ENCODE measurements around the gene PTPN20.
A peak's percentile ranks its signal among the peaks of the same experiment; 100 is the strongest.
"Not testable (repeated sequence)": the region's sequence is repeated elsewhere in the genome, so short reads cannot be mapped to it uniquely, and the experiment has no call there.

The PTPN20 gene, protein sequence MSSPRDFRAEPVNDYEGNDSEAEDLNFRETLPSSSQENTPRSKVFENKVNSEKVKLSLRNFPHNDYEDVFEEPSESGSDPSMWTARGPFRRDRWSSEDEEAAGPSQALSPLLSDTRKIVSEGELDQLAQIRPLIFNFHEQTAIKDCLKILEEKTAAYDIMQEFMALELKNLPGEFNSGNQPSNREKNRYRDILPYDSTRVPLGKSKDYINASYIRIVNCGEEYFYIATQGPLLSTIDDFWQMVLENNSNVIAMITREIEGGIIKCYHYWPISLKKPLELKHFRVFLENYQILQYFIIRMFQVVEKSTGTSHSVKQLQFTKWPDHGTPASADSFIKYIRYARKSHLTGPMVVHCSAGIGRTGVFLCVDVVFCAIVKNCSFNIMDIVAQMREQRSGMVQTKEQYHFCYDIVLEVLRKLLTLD

DNA sequence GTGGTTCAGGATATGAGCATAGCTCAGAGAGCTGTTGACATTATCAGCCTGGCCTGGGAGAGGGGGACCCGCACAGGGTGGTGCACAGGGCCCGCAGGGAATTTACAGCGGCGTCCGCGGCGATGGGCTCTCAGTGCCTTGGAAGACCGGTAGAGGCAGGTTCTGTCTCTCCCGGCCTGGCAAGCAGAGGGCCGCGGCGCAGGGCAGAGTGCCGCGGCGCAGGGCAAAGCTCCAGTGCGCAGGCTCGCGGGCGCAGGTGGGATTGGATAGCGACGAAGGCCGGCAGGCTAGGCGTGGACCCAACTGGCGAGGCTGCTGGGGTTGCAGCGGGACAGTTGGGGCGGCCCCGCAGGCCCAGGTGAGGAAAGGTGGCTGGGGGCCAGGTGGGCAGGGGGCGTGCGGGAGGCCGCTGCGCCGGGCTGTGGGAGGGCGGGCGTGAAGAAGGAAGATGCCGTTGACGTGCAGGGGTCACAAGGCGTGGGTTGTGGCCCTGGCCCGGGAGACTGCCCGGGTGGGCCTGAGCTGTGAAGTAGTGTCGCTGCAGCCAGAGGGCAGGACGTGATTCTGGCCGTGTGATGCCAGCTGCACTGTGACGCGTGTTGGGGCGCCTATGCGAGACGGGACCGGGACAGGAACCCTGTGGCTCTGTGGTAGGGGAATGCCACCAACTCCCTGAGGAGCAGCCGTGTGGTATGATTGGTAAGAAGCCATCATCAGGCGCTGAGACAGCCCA is at the start of gene PTPN20:
PTPN20 (plus strand) TSS at position 285 of the 733 bp plus-strand sequence. CDS start 21,072 bp downstream, outside the sequence.
- peak within 1 kb of the TSS; percentile 33 for H3K4me3 ChIP-seq (ENCODE audit: low read depth, low read length)
- DNase-seq (ENCODE audit: low read depth) = peak; percentile 5

DNA sequence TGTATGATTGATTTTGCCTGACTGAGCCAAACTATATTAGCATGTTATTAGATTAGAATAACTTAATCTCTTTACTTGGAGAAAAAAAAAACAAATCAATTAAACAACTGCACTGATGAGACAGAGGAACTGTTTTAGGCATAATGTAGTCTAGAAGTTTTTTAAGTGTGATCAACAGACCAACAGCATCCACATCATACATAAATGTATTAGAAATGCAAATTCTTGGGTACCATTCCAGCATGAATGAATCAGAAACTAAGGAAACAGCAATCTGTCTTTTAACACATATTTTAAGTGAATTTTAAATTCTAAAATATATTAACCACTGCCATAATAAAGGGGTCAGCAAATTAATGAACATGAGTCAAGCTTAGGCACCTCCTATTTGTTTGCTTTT is 41.5 kb upstream of the PTPN20 start:
- not testable (repeated sequence) for H3K4me3 ChIP-seq (ENCODE audit: low read depth, low read length); DNase-seq (ENCODE audit: low read depth)

DNA sequence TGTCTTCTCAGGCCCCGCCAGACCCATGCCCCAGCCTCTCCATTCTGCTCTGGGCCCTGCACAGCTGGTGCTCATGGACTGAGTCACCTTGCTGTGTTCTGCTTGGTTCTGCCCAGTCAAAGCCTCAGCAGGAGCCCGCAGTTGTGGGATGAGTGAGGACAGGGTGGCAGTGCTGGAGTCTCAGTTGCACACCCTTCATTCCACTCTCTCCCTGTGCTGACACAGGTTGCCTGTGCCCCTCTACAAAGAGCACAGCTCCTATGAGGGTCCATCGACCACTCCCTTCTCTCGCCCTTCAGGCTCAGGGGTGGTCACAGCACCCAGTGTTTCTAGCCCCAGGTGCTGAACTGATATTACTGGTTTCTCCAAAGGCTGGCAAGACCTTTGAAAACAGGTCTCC is 39.6 kb upstream of the PTPN20 start:
- not testable (repeated sequence) for DNase-seq (ENCODE audit: low read depth); H3K4me3 ChIP-seq (ENCODE audit: low read depth, low read length)

DNA sequence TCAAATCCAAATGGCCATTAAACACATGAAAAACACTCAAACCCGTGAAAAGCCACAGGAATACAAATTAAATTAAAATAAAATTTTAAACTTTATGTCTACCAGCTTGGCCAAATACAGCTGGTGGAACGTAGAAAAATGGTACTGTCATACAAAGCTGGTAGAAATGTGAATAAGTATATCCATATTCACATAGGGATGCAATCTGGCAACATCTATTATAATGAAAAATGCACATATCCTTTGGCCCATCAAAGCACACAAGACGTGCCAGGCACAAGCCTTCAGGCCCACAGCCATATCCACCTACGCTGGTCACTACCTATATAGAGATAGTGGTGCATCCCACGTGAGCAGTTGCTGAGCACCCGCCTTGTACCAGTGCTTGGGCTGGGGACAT is 35.9 kb upstream of the PTPN20 start:
- not testable (repeated sequence) for H3K4me3 ChIP-seq (ENCODE audit: low read depth, low read length); DNase-seq (ENCODE audit: low read depth)

DNA sequence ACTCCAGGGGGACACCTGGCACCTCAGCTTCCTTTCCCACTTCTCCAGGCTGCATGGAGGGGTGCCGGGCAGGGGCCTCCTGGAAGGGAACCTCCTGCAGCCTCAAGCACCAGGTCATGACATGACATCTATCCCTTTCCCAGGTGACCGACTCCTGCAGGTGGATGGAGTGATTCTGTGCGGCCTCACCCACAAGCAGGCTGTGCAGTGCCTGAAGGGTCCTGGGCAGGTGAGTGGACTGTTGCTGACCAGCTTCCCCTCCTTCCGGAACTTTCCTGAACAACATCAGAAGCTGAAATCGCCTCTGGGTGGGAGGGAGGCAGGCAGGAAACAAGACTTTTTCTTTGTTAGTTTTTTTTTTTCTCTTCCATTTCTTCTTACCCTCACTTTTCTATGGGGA is 34.5 kb upstream of the PTPN20 start:
- not testable (repeated sequence) for H3K4me3 ChIP-seq (ENCODE audit: low read depth, low read length); DNase-seq (ENCODE audit: low read depth)

DNA sequence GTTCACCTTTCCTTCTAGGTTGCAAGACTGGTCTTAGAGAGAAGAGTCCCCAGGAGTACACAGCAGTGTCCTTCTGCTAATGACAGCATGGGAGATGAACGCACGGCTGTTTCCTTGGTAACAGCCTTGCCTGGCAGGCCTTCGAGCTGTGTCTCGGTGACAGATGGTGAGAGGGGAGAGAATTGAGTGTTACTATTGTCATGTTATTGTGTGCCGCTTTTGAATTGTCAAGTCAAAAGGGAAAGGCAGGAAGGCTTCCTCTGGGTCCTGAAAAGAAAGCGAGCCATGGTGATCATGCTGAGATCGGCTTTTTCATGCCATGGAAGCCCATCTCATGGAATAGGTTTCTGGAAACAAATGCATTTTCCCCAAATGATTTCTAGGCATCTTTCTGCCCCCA is 32.5 kb upstream of the PTPN20 start:
- not testable (repeated sequence) for H3K4me3 ChIP-seq (ENCODE audit: low read depth, low read length); DNase-seq (ENCODE audit: low read depth)

DNA sequence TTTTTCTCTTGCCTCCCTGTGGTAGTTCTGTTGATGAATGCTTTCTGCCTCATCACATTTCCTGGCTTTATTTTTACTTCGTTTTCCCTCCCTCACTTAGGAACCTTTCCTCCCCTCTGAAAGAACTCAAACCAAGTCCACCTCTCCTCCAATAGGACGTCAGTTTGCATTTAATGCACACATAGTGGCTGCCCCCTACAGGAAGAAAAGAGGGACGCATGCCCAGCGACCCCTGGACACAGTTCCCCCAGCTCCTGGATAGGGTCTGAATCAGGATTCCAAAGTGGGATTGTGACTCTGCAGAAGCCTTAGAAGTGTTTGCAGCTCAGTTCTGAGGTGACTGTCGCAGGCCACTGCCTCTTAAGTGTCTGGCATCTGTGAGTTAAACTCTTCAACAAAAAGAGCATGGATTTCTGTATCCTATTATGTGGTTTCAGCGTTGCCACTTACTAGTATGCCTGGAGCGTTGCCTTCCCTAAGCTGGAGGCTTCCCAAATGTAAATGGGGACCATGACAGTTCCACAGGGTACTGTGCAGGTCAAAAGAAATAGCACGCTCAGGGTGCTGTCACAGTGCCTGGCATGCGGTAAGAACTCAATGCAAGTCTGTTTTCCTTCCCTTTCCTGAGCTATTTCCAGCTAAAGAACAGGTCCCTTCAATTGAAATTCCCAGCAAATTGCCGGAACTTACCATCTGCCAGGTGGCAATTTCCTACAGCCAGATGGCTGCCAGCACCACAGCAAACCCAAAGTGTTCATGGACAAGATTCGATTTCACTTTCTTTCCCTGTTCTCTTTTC is 20.2 kb upstream of the PTPN20 start:
- H3K4me3 ChIP-seq (ENCODE audit: low read depth, low read length); DNase-seq (ENCODE audit: low read depth): not testable (repeated sequence)
- TF ChIP-seq, protein P1, sequence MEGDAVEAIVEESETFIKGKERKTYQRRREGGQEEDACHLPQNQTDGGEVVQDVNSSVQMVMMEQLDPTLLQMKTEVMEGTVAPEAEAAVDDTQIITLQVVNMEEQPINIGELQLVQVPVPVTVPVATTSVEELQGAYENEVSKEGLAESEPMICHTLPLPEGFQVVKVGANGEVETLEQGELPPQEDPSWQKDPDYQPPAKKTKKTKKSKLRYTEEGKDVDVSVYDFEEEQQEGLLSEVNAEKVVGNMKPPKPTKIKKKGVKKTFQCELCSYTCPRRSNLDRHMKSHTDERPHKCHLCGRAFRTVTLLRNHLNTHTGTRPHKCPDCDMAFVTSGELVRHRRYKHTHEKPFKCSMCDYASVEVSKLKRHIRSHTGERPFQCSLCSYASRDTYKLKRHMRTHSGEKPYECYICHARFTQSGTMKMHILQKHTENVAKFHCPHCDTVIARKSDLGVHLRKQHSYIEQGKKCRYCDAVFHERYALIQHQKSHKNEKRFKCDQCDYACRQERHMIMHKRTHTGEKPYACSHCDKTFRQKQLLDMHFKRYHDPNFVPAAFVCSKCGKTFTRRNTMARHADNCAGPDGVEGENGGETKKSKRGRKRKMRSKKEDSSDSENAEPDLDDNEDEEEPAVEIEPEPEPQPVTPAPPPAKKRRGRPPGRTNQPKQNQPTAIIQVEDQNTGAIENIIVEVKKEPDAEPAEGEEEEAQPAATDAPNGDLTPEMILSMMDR (conservative IDR thresholded peaks at IDR 0.05; ENCODE audit: low read depth, low read length) = peak; percentile 13

DNA sequence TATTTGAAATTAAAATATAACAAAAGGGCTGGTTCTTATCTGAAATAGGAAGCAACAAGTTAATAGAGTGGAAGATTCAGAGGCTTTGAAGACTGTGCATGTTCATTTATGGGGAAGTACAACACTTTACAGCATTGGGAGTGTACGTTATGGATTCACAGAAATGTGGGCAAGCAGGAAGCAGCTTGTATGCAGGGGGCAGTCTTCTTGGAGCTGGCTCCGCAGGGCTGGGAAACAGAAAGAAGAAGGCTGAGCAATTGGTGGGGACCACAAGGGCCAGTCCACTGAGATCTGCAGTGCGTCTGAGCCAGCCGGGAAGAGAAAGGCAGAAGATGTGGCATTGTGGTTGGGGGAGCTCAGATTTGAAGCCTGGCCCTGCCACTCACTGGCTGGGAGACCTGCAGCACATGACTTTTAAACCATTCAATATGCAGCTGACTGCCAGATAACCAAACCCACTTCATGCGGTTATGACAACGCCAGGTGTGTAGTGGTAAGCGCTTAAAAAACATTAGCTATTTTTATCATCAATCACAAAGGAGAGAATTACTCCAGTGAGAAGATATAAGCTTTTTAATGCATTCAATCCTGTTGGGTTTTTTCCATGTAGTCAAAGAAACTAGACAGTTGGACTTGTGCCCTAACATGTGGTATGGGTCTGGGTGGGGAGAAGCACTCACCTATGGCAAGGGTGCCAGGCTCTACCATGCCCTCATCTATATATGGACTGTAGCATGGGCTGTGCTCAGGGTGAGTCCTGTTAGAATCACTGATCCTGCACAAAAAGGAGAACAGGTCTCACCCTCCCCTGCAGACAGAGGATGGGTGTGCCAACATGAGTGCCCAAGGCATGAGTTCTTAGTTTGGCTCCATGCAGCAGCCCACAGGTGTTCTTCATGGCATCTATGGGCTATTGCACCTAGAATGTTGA is 14.2 kb upstream of the PTPN20 start:
- not testable (repeated sequence) for H3K4me3 ChIP-seq (ENCODE audit: low read depth, low read length); DNase-seq (ENCODE audit: low read depth)

DNA sequence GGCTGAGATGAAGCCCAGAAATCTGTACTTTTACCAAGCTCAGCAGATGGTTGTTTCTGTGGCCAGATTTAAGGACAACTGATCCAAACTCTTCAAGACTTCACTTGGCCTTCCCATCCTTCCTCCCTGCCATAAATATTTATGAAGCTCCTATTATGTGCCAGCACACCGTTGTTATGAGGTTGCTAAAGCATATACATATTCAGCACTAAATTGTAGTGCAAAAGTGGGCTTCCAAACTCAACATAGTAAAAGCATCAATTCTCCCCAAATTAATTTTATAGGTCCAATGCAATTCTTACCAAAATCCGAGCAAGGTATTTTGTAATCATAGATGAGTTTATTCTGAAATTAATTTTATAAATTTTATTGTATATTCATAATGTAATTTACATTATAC is 10.0 kb upstream of the PTPN20 start:
- not testable (repeated sequence) for H3K4me3 ChIP-seq (ENCODE audit: low read depth, low read length); DNase-seq (ENCODE audit: low read depth)

DNA sequence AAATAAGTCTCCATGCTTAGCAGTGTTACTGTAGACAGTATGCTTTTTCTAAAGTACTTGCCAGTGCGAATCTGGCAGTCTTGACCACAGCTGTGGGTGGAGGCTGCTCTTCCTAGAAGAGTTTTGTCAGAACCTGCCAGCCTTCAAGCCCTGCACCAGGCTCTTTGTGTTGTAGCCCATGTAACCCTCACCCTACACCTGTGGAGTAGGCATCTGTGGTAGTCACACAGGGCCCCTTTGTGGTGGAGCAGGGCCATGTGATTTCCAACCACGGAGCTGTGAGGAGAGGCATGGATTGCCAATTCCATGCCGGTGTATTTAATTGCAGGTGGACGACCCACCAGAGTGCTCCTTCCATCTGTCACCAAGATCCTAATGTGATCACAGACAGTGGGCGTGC is 7.4 kb upstream of the PTPN20 start:
- not testable (repeated sequence) for DNase-seq (ENCODE audit: low read depth); H3K4me3 ChIP-seq (ENCODE audit: low read depth, low read length)

DNA sequence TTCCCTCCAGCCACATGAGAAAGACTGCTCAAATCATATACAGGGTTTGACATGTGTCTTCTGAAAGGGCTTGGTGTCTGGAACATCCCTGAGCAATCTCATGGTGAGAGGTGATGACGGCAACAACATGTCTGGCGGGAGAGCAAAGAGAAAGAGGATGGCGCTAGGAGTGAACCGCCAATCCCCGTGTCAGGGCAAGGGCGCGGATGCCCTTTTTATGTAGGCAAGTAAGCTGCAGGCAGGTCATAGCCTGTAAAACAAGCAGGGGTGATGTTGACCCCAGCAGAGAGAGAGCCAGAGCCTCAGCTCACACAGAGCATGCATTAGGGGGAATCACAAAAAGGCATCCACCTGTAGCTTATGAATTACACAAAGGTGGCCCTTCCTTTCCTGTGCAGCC is 4.9 kb upstream of the PTPN20 start:
- not testable (repeated sequence) for H3K4me3 ChIP-seq (ENCODE audit: low read depth, low read length); DNase-seq (ENCODE audit: low read depth)

DNA sequence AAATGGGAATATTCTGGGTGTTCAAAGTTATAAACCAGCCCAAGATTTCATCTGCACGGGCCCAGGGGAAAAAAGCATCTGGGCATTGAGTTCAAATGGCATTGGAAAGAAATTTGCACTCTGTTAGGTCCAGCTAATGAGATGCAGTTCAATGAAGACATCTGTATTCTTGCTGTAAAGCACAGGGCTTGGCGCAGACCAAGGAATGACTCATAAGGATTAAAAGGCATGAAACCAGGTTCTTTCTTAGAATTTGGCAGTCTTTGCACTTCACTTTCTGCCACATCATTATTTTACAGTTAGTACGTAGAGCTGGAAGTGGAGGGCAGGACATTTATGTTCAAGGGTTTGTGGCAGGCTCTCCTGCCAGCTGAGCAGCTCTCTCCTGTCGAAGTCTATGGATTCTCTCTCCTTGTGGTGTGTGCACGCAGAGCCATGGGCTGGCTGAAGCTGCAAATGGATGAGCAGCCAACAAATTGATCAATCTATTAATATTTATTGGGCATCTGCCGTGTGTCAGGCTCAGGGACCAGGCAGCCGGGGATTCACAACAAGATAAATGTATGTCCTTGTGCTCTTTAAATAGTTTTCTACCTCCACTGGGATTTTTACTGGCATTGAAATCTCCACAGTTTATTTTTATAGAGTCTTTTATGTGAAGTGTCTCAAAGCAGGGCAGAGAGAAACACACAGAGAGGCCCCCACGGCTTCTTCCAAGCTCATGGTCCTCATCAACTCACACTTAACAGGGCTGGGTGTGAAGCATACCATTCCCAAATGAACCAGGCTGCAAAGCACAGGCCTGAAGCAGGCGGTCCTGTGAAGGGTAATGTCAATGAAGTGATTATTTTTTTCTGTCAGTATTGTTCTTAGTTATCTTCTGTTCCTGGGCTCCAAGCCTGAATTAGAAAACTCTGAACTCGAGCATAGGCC is 3.8 kb upstream of the PTPN20 start:
- not testable (repeated sequence) for H3K4me3 ChIP-seq (ENCODE audit: low read depth, low read length); DNase-seq (ENCODE audit: low read depth)

DNA sequence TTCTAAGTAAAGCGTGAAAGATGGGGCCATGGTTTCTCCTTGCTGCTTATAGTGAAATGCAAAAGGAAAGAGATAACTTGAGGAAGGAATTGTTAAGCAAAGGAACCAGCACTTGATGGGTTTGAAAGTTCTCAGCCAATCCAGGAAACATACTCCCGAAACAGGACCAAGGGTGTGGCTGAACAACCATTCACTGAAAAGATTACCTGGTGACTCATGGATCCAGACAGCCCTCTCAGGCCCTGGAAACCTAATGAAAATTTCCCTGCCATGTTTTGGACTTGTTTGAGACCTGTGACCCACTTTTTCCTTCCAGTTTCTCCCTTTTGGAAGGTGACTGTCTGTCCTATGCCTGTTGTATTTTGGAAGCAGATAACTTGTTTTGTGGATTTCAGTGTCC is 11.3 kb downstream of the PTPN20 start:
- H3K4me3 ChIP-seq (ENCODE audit: low read depth, low read length) = not testable (repeated sequence)

DNA sequence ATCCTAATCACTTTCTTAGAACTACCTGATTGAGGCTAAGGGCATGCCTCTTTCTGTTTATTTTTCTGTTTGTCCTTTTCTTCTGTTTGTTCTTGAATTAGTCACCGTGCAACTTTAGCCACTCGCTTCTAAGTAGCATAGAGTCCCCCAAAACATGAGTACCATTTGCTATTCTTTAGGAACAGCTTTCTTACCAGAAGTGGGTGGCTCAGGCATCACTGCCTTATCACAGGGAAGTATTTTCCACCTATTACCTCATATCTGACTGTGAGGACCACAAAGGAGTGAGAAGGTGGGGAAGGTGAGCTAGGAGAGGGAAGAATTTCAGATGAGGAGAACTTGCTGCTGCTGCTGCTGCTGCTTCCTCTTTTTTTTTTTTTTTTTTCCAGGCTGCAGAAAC is 13.9 kb downstream of the PTPN20 start:
- not testable (repeated sequence) for DNase-seq (ENCODE audit: low read depth); H3K4me3 ChIP-seq (ENCODE audit: low read depth, low read length)

More for the DNA sequence above, 11.3 kb downstream of the PTPN20 start:
- not testable (repeated sequence) for DNase-seq (ENCODE audit: low read depth)

DNA sequence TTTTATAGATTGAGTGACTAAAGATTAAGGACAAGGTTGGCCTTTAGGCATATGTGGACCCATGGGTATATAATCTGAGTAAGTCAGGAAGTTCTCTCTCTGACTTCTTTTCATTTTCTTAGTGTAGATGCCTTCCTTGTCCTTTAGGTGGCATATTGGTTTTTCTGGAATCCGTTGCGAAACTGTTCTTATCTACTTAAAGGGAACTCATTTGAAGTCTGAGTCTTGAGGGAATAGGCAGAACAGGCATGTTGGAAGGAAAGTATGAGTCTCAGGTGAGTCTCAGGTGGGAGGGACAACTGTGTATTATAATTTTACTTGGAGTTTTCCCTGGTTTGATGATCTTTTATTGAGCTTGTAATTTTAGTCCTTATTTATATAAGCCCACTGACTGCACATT is 14.6 kb downstream of the PTPN20 start:
- DNase-seq (ENCODE audit: low read depth) = not testable (repeated sequence)

DNA sequence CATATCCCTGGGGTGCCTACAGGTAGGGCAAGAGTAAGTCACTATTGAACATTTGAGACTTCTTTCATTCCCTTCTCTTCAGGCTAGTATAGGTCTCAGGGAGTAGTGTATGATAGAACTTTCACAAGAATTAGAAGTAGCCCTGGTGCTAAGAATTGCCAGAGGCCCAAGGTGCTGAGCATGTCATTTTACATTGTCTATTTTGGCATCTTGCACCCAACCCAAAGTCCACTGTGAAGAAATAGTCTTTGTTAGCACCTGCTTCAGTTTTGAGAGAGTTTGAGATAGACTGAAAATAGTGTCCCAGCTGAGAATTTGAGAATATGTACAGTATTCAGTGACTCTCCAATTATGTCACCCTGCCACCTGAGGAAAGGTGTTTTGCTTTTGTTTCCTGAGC is 17.6 kb downstream of the PTPN20 start:
- DNase-seq (ENCODE audit: low read depth); H3K4me3 ChIP-seq (ENCODE audit: low read depth, low read length): not testable (repeated sequence)

More for the DNA sequence above, 14.6 kb downstream of the PTPN20 start:
- not testable (repeated sequence) for H3K4me3 ChIP-seq (ENCODE audit: low read depth, low read length)
